GM18502 (cell line): ENCODE measurements around the gene DDX41.
"Not testable (repeated sequence)": the region's sequence is repeated elsewhere in the genome, so short reads cannot be mapped to it uniquely, and the experiment has no call there.

Experiments used
- ATAC-seq: cut with Tn5 transposase; IDR thresholded peaks from one replicate; pipeline ENCODE4 v1.9.1; 2021; ENCODE audit warnings: mild to moderate bottlenecking; ENCODE audit not compliant: unreplicated experiment, poor library complexity

The DDX41 gene

GRCh38 chr5:177487144-177487543, 29.6 kb downstream of the DDX41 start:
- ATAC-seq, result no peak

GRCh38 chr5:177486256-177486655, 30.5 kb downstream of the DDX41 start:
- ATAC-seq, result no peak

- ATAC-seq, result not testable (repeated sequence)
Observed at GRCh38 chr5:177485753-177486152, 31.0 kb downstream of the DDX41 start.

- ATAC-seq, result no peak
Observed at GRCh38 chr5:177484902-177485549, 31.7 kb downstream of the DDX41 start.

GRCh38 chr5:177483994-177484901, 32.5 kb downstream of the DDX41 start:
- no peak for ATAC-seq

- no peak for ATAC-seq
Observed at GRCh38 chr5:177483042-177483441, 33.7 kb downstream of the DDX41 start.

GRCh38 chr5:177482359-177482795, 34.4 kb downstream of the DDX41 start:
- no peak for ATAC-seq

GRCh38 chr5:177479774-177480173, 37.0 kb downstream of the DDX41 start:
- no peak for ATAC-seq

GRCh38 chr5:177478711-177479646, 37.8 kb downstream of the DDX41 start:
- ATAC-seq, result no peak

GRCh38 chr5:177477701-177478477, 38.9 kb downstream of the DDX41 start:
- ATAC-seq, result no peak

- ATAC-seq, result no peak
Observed at GRCh38 chr5:177476531-177477233, 40.1 kb downstream of the DDX41 start.

GRCh38 chr5:177475563-177476427, 41.0 kb downstream of the DDX41 start:
- ATAC-seq, result no peak

GRCh38 chr5:177474846-177475562, 41.8 kb downstream of the DDX41 start:
- no peak for ATAC-seq

GRCh38 chr5:177474002-177474476, 42.7 kb downstream of the DDX41 start:
- ATAC-seq, result no peak

GRCh38 chr5:177473443-177474001, 43.2 kb downstream of the DDX41 start, which contains the start of gene DBN1:
Gene DBN1, minus strand, starts transcription at chr5:177473634. Its CDS starts 113 bp downstream, at chr5:177473521.
- ATAC-seq, result no peak

GRCh38 chr5:177472460-177473442, 44.0 kb downstream of the DDX41 start:
- ATAC-seq, result no peak
